HG03060 (cell line): ENCODE measurements around the gene PAK3.

Source experiments
- ATAC-seq: cut with Tn5 transposase; IDR thresholded peaks from one replicate; pipeline ENCODE4 v1.9.1; 2021; ENCODE audit warnings: low read depth, moderate number of reproducible peaks; ENCODE audit not compliant: unreplicated experiment

PAK3 gene

DNA sequence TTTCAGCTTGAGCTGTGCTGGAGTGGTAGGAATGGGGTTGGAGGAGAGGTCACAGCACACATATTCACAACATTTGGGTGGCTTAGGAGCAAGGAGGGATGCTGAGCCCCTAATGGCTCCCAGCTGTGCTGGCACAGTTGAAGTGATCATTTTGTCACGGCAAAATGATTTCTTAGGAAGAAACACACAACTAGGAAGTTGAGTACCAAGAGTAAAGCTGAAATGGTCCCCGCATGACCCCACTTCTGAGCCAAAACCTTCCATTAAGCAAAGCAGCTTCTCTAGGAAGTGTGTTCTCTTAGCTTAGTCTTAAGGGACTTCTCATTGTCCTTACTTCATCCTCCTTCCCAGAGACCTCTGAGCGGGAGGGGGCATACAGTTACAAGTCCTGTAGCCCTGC lies 161.7 kb downstream of the PAK3 start:
- ATAC-seq: no peak

DNA sequence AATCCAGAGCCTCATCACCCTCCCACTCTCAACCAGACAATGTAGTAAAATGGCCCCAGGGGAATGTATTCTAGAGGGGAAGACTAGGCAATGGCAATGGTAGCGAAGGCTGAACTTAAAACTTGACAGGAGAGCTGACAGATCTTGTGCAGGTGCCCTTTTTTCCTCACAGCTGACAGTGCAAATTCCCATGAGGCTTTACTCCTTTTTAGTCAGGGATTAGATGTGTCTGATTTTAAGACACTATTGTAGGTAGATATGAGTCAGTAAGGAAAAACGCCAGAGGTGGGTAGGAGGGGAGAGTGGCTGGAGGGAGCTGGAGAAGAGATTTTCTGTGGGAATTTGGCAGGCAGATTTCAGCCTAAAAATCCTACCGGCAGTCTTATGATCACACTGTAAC lies 163.6 kb downstream of the PAK3 start:
- ATAC-seq: no peak

DNA sequence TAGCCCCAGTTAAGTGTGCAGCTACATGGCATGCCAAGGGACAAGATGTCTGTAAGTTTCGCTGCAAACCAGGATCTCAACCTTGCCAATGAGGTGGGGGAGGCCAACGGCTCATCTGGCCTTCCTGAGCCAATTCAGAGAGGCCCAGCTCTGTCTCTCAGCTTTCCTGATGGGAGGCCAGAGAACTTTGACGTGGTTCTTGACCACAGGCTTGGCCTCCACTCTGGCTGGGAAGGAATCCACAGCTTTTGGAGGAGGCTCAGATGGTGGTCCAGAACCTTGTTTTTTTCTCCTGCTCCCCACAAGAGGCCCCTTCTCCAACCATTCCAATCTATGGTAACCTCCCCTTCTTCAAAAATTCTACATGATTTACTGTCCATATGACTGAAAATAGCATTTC lies 164.5 kb downstream of the PAK3 start:
- ATAC-seq: no peak

DNA sequence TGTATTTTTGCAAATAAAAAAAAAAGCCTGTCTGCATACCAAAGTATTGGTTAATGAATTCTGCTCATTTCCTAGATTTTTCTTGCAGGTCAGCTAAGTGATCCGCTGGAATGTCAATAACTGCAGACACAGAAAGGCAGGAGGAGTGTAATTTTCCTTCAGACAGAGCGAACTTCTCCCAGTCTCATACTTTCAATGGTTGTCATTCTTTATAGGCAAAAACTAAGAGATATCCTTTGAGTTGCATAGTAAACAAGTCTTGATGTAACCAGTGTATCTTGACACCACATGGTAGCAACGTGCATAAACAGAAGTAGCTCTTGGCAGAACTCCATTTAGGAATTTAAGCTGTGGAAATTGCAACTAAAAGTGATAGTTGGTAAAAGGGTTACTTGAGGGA lies 166.1 kb downstream of the PAK3 start:
- no peak for ATAC-seq

DNA sequence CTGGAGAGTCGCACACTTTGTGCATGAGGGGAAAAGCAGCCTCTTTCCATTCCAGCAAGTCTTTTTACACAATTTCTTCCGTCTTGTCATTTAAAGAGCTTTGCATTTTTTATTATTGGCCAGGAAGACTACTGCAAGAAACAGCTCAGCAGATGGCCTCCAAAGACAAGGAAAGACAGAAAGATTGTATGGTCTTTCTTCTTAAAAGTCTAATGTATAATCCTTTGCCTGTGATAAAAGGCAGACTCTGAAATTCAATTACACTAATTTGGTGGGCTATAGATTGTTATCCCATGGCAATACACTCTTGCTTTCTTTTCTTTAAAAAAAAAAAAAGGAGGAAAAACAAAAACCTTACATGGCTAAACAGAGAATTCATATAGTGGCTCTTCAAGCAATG lies 168.4 kb downstream of the PAK3 start:
- ATAC-seq: no peak

DNA sequence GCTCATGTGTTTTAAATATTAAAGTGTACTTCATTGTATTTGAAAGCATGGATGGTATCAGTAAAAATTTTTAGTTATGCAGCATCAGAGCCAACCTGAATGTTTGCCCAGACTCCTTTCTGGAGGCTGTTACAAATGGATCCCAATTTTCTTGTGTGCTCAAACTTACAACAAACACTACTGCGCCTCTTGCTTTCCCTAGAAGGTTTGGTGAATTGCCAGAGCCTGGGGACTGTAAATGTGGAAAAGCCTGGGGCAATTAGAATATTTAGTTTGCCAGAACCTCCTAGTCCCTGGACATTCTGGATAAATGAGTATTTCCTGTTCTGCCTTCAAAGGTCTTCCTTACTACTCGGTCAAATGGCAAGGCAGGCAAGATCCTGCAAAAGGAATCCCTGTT lies 169.5 kb downstream of the PAK3 start:
- no peak for ATAC-seq

DNA sequence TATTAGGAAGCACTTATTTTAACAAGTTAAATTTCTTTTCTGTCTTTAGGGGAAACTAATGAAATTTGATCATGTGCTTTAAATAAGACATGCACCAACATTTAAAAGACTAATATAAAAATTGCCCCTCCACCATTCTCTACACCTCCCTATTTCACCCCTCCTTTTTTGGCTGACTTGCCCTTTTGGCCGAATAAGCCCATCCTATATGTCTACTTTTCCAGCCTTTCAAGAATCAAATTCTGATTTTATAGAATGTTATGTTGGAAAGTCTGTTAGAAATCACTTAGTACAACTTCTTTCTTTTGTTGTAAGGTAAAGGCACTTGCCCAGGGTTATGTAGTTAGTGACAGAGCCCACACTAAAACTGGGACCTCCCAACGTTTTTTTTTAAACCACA lies 172.5 kb downstream of the PAK3 start:
- no peak for ATAC-seq

DNA sequence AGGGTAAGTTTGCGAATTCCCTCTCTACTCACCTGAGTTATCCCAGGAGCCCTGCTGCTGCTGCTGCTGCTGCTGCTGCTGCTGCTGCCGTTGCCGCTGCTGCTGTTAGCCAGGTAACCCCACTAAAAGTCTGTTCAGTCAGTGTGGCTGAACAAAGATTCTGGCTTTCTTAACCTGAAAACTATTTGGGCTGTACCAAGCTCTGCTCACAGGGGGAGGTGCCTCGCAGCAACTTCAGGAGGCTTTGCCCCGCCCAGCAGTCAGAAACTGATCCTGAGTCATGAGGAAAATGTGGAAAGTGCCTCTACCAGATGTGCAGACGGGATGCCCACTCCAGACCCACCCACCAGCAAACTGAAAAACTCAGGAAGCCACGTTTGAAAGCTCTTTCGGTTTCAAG lies 174.3 kb downstream of the PAK3 start, which contains the start of gene CAPN6:
Gene CAPN6, minus strand, starts transcription at position 145 of the 400 bp plus-strand sequence. CDS start 6,547 bp downstream, outside the sequence.
- ATAC-seq: no peak
